Measurements from ENCODE around the gene CARMIL3.
A peak's percentile ranks its signal among the peaks of the same experiment; 100 is the strongest.
"Not testable (repeated sequence)": the region's sequence is repeated elsewhere in the genome, so short reads cannot be mapped to it uniquely, and the experiment has no call there.

The CARMIL3 gene

GRCh38 chr14:24031331-24031730 lies 20.5 kb upstream of the CARMIL3 start:
- H3K36me3 Mint-ChIP-seq (ENCODE audit: low read depth); H3K27me3 Mint-ChIP-seq; DNase-seq; H3K4me3 Mint-ChIP-seq; H3K27ac Mint-ChIP-seq; H3K4me1 Mint-ChIP-seq; ATAC-seq: not testable (repeated sequence)
- peaks cover 14% of the 10 kb centered on the region for H3K9me3 Mint-ChIP-seq

GRCh38 chr14:24032727-24033418 lies 18.9 kb upstream of the CARMIL3 start:
- DNase-seq, result no peak
- H3K4me3 Mint-ChIP-seq, result no peak overlapping the region
- peaks cover 2% of the 10 kb centered on the region for H3K27me3 Mint-ChIP-seq
- no peak for ATAC-seq
- H3K9me3 Mint-ChIP-seq, result peaks cover 14% of the 10 kb centered on the region
- H3K36me3 Mint-ChIP-seq (ENCODE audit: low read depth), result no peaks in the 10 kb centered on the region
- H3K4me1 Mint-ChIP-seq, result peaks cover 14% of the 10 kb centered on the region
- H3K27ac Mint-ChIP-seq, result no peak overlapping the region

GRCh38 chr14:24035769-24036168 lies 16.0 kb upstream of the CARMIL3 start:
- Mint-ChIP-seq H3K9me3 (peaks cover 14% of the 10 kb centered on the region), H3K4me1 (peaks cover 14% of the 10 kb centered on the region), H3K27ac (peak overlapping the region; percentile 35), H3K4me3 (peak overlapping the region; percentile 94)
- H3K27me3 Mint-ChIP-seq; DNase-seq; ATAC-seq; H3K36me3 Mint-ChIP-seq (ENCODE audit: low read depth): not testable (repeated sequence)

DNA sequence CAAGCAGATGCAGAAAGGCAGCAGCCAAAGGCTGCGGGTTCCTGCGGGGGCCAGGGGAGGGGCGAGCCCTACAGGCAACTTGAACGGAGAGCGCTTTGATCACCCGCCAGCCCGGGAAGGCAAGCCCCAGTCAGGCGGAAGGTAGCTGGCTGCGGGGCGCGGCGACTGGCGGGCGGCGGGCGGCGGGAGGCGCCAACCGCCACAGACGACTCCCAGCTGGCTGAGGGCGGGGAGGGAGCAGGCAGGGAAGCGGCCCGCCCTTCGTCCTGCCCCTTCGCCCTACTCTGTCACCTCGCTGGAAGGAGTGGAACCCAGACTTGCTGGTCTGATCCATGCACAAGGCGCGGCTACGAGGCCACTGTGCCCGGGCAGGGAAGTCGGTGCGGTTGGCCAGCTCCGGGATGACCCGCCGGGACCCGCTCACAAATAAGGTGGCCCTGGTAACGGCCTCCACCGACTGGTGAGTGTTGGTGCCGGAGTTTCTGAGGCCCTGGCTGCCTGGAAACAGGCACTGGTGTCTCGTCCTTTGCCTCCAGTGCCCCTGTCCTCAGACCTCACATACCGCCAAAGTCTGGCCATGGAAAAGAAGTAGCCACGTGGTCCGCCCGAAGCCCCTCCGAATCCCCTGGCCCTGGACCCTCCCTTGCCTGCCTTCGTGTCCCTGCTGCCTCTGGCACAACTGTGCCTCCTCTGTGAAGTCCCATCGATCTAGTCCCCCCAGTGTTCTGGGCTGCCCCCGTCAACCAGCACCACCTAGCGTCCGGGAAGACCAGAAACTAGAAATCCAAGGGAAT lies 15.4 kb upstream of the CARMIL3 start:
- ATAC-seq (peak; percentile 88), DNase-seq (peak; percentile 73)
- peaks cover 14% of the 10 kb centered on the region for H3K4me1 Mint-ChIP-seq
- H3K4me3 Mint-ChIP-seq, result peak overlapping the region; percentile 94
- no peaks in the 10 kb centered on the region for H3K36me3 Mint-ChIP-seq (ENCODE audit: low read depth)
- peaks cover 2% of the 10 kb centered on the region for H3K27me3 Mint-ChIP-seq
- peak overlapping the region; percentile 95 for H3K27ac Mint-ChIP-seq
- peaks cover 8% of the 10 kb centered on the region for H3K9me3 Mint-ChIP-seq

DNA sequence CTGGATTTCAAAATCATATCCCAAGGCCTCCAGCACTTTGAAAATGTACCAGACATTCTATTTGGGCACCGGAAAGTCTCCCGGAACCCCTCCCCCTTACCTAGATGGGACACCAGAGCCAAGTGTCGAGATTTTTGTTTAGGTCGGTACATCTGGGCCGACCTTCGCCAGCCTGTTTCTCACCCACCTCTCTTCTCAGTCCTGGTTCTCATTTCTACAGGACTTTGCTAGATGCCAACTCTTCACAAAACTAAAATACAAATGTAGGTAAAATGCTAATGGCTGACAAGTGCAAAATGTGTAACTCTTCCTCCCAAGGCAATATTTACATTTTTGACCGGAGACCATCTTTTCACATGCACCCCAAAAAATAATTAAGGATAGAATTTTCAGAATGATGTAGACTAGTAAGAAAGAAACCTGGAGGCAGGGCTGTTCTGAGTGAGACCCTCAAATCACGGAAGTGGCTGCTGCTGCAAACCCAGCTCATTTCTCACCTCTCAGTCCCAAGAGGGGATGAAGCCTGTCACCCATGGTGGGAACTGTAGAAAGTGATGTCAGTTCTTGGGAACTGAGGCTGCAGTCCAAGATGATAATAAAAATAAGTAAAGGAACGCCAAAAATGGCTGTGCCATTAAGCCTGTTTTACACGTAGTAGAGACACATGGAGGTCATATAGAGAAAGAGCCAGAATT lies 14.7 kb upstream of the CARMIL3 start:
- H3K9me3 Mint-ChIP-seq; ATAC-seq; H3K27me3 Mint-ChIP-seq; DNase-seq; H3K36me3 Mint-ChIP-seq (ENCODE audit: low read depth): not testable (repeated sequence)
- H3K27ac Mint-ChIP-seq, result peak overlapping the region; percentile 95
- peaks cover 14% of the 10 kb centered on the region for H3K4me1 Mint-ChIP-seq
- peak overlapping the region; percentile 94 for H3K4me3 Mint-ChIP-seq

- Mint-ChIP-seq H3K27ac (no peak overlapping the region), H3K36me3 (ENCODE audit: low read depth) (no peaks in the 10 kb centered on the region), H3K9me3 (no peaks in the 10 kb centered on the region), H3K4me3 (no peak overlapping the region), H3K4me1 (peaks cover 14% of the 10 kb centered on the region), H3K27me3 (peaks cover 3% of the 10 kb centered on the region)
- DNase-seq (no peak), ATAC-seq (no peak)
Measured at GRCh38 chr14:24037658-24038037, 14.2 kb upstream of the CARMIL3 start.

GRCh38 chr14:24038686-24039085 lies 13.1 kb upstream of the CARMIL3 start:
- H3K27me3 Mint-ChIP-seq, result peaks cover 3% of the 10 kb centered on the region
- H3K36me3 Mint-ChIP-seq (ENCODE audit: low read depth), result no peaks in the 10 kb centered on the region
- H3K27ac Mint-ChIP-seq, result no peak overlapping the region
- DNase-seq (no peak), ATAC-seq (no peak)
- no peak overlapping the region for H3K4me3 Mint-ChIP-seq
- no peaks in the 10 kb centered on the region for H3K9me3 Mint-ChIP-seq
- H3K4me1 Mint-ChIP-seq, result peaks cover 14% of the 10 kb centered on the region

DNA sequence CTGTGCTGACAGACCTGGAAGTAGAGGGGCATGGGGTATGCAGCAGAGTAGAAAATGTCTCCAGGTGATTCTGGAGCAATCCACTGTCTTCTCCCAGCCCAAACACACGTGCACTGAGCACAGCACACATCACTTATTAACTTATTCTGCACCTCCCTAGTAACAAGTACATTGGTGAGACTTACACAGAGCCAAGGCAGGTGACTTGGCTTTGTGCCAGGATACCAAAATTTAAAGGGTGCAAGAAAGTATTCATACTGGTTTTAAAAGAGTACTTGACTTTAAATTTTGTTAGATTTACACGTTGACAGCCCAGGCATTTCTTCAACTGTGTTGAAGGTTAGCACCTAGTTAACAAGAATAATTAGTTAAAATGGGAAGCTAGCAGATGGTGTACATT lies 11.1 kb upstream of the CARMIL3 start:
- no peak for DNase-seq
- H3K36me3 Mint-ChIP-seq (ENCODE audit: low read depth), result no peaks in the 10 kb centered on the region
- no peak for ATAC-seq
- H3K4me3 Mint-ChIP-seq, result no peak overlapping the region
- H3K4me1 Mint-ChIP-seq, result peaks cover 25% of the 10 kb centered on the region
- H3K27ac Mint-ChIP-seq, result no peak overlapping the region
- no peaks in the 10 kb centered on the region for H3K9me3 Mint-ChIP-seq
- H3K27me3 Mint-ChIP-seq, result peaks cover 3% of the 10 kb centered on the region

GRCh38 chr14:24042746-24043145 lies 9.1 kb upstream of the CARMIL3 start:
- H3K4me3 Mint-ChIP-seq, result no peak overlapping the region
- no peak for ATAC-seq

GRCh38 chr14:24049002-24049401 lies 2.8 kb upstream of the CARMIL3 start:
- not testable (repeated sequence) for ATAC-seq; DNase-seq; H3K27ac Mint-ChIP-seq; H3K36me3 Mint-ChIP-seq (ENCODE audit: low read depth); H3K4me3 Mint-ChIP-seq; H3K9me3 Mint-ChIP-seq
- H3K27me3 Mint-ChIP-seq, result peaks cover 21% of the 10 kb centered on the region
- H3K4me1 Mint-ChIP-seq, result peaks cover 36% of the 10 kb centered on the region

More at GRCh38 chr14:24042746-24043145, 9.1 kb upstream of the CARMIL3 start:
- no peak overlapping the region for H3K27ac Mint-ChIP-seq
- H3K36me3 Mint-ChIP-seq (ENCODE audit: low read depth), result no peaks in the 10 kb centered on the region
- DNase-seq, result no peak
- H3K27me3 Mint-ChIP-seq, result peaks cover 3% of the 10 kb centered on the region
- H3K4me1 Mint-ChIP-seq, result peaks cover 11% of the 10 kb centered on the region
- no peaks in the 10 kb centered on the region for H3K9me3 Mint-ChIP-seq

- not testable (repeated sequence) for H3K36me3 Mint-ChIP-seq (ENCODE audit: low read depth); H3K9me3 Mint-ChIP-seq; DNase-seq; ATAC-seq
- peaks cover 30% of the 10 kb centered on the region for H3K4me1 Mint-ChIP-seq
- H3K27ac Mint-ChIP-seq, result peak overlapping the region; percentile 68
- peak overlapping the region; percentile 70 for H3K4me3 Mint-ChIP-seq
- peaks cover 26% of the 10 kb centered on the region for H3K27me3 Mint-ChIP-seq
Measured at GRCh38 chr14:24050753-24051152, 1.1 kb upstream of the CARMIL3 start.

- Mint-ChIP-seq H3K4me3 (peak overlapping the region; percentile 70), H3K27ac (peak overlapping the region; percentile 68), H3K27me3 (peaks cover 27% of the 10 kb centered on the region), H3K9me3 (no peaks in the 10 kb centered on the region), H3K4me1 (peaks cover 30% of the 10 kb centered on the region), H3K36me3 (ENCODE audit: low read depth) (no peaks in the 10 kb centered on the region)
- ATAC-seq (no peak), DNase-seq (no peak)
Measured at GRCh38 chr14:24051176-24051788, 527 bp upstream of the CARMIL3 start.

GRCh38 chr14:24052656-24053547 lies 1.1 kb downstream of the CARMIL3 start:
- H3K36me3 Mint-ChIP-seq (ENCODE audit: low read depth), result no peaks in the 10 kb centered on the region
- ATAC-seq (peak; percentile 94), DNase-seq (peak; percentile 67)
- peak overlapping the region; percentile 75 for H3K27ac Mint-ChIP-seq
- H3K27me3 Mint-ChIP-seq, result peaks cover 31% of the 10 kb centered on the region
- H3K4me1 Mint-ChIP-seq, result peaks cover 30% of the 10 kb centered on the region
- no peaks in the 10 kb centered on the region for H3K9me3 Mint-ChIP-seq
- peak overlapping the region; percentile 74 for H3K4me3 Mint-ChIP-seq
